ENCODE measurements around the gene AJAP1.
"Not testable (repeated sequence)": the region's sequence is repeated elsewhere in the genome, so short reads cannot be mapped to it uniquely, and the experiment has no call there.

The AJAP1 gene, protein sequence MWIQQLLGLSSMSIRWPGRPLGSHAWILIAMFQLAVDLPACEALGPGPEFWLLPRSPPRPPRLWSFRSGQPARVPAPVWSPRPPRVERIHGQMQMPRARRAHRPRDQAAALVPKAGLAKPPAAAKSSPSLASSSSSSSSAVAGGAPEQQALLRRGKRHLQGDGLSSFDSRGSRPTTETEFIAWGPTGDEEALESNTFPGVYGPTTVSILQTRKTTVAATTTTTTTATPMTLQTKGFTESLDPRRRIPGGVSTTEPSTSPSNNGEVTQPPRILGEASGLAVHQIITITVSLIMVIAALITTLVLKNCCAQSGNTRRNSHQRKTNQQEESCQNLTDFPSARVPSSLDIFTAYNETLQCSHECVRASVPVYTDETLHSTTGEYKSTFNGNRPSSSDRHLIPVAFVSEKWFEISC

DNA sequence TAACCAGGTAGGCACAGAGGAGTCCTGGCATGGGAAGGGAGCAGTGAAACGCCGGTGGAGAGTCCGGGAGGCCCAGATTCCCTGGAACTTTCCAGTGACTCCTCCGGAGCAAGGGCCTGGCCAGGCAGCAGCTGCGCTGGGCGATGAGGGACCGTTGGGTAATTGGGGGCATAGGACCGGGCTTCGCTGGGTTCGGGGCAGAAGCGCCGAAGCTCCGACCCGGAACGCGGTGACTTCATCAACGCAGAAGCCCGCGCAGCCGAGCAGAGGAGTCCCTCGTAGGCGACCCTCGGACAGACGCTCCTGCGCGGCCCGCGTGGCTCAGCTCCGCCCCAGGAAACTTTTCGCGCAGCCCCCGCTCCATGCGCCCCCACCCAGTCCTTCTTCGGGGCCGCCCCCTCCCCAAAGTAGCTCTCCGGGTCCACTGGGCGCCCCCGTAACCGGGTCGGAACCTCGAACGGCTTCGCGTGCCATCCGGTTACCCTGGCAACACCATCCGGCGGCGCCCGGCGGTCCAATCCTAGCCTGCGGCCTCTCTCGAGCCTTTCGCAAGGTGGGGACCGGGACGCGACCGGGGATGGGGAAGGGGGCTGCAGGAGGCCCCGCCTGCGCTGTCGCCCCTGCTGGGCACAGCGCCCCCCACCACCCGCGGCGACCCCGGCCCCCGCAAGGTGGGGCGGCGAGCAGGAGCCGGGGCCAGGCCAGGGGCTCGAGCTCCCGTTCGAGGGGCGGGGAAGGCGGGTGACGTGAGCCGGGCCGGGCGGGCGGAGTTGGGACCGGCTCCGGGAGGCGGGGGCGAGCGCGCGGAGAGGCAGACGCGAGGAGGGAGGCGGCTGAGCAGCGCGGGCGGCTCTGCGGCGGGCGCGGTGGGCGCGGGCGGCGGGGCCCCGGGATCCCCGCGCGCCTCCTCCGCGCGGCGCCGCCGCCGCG is at the start of gene AJAP1:
AJAP1 (plus strand) TSS at position 814 of the 930 bp plus-strand sequence. CDS start 817 bp downstream, outside the sequence.
- no peak for DNase-seq

DNA sequence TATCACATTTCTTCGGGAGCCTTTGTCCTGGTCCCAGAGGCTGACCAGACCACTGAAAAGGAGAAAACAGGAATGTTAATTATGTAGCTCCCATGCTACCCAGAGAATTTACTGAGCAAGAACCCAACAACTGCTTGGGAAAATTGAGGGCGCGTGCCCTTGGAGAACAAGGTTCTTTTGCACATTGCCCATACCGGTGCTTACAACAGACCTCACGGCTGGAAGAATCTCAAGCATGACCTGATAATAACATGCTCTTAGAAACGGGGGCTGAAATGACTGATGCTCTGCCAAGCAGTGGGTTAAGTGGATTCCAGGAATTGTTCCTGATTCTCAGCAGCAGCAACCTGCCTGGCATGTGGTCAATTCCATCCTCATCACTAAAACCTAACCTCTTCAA is 49.3 kb upstream of the AJAP1 start:
- DNase-seq = no peak

DNA sequence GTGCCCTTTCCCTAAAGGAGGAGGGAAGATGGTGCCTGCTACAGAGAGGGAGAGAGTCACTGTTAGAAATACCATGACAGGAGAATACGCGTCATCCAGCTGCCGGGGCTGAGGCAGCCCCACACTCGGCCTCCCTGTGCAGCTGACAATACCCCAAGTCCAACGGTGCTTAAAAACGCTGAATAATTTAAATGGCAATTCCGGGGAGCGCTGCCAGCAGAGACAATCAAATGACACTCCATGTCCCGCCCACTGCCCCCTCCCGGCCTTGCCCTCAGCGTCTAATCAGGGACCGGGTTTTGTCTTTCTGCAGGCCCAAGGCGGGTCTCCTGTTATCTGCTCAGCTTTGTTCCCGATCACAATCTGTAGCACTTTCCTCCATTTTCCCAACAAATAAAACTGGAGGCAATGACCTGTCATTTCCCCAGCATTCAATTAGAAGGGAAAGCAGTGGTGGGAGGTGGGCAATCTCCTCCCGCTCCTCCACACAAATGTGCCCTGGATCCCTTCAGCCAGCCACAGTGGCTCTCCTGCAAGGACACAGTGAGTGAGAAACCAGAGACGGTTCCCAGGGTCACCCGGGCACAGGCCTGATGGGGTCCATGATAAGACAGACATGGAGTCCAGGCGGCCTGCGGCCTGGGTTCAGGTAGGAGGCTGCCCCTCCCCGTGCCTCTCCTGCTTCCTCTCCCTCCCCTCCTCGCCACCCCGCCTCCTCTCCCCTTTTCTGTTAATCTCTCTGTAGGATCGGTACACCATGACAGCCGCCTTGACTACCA is 42.7 kb upstream of the AJAP1 start:
- DNase-seq = no peak

DNA sequence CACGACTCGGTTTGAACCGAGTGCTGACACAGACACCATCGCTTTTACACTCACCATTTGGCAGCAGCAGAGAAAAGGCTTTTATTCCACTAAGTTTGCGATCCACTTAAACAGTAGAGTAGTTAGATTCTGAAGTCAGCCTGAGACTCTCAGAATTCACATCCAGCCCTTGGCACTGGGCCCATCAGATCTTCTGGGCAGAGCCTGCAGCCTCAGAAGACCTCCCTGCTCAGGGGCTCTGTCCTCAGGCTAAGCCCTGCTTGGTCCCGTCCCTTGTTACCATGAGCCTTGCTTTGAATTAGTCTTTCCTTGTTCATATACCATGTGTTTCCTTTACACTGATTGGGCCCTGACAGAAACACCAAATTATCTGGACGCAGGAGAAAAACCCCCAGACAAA is 41.4 kb upstream of the AJAP1 start:
- no peak for DNase-seq

DNA sequence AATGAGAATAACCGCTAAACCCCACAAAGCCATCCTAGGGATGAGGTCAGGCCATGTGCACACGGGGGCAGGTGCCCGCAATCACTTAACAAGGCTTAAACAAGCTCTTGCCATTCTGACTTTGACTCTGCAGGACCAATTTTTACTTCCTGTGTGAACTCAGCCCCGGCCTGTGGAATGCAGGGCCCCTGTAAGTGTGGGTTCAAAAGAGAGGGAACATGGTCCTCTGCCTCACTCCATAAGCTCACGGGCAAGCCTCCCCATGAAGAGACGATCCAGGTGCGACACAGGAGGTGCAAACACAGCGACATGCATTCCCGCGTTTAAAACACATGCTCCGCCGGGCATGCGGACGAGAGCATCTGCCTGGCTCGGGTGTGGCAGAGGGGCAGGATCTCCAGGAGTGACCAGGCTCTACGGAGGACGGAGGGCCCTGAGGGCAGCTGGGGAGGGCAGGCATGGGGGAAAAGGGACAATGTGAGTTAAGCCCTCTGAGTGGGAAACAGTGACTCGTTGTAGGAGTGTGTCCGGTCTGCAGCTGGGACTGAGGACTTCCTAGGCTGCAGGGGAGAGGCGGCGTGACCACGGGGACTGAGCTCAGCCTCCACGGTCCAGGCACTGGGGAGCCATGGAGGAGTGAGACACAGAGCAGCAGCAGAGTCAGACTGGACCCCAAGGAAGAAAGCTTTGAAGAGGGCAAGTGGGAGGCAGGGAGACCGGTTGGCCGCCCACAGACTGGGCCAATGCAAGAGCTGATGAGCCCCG is 40.6 kb upstream of the AJAP1 start:
- DNase-seq = no peak

DNA sequence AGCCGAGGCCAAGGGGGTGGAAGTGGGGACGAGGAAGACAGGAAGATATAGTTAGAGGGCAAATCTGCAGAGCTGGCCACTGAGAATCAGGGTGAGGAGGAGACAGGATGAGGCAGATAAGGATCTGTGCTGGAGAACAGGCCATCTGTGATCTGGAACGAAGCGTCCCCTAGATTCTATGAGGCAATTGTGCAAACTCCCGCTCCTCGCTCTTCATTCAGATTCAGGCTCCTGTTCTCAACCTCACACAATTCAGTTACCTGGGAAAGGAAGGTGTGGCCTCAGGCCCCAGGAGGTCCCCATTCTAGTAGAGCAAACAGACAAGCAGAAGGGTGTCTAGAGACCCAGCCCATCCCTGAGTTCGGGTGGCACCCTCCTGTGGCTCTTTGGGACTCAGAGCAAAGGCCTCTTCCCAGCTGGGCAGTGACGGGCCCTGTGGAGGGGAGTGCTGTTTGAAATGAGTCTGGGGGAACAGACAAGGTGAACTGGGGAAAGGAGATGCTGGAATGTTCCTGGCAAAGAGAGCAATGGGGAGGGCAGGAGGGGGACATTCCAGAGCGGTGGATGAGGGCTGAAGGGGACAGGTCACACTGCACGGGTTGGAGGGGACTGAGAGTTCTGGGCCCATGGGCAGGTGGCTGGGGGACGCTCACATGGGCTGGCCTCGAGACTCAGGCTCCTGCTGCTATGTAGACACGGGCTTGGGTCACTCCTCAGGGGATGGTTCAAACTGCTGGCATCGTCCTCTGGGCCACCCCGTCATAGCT is 39.9 kb upstream of the AJAP1 start:
- no peak for DNase-seq

DNA sequence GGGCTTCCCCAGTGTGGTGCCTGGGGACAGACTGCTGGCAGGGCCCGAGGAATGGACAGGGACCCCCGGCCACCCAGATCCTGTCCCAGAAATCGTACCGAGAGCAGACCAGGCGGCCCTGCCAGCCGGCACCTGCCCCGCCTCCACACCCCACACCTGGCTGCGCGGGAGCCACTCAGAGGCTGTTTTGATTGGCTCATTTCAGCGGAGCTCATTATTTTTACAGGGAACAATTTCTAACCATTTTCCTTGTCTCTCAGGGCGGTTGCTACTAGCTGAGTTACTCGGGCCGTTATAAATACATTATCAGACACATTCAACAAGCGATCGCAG is 39.3 kb upstream of the AJAP1 start:
- no peak for DNase-seq

DNA sequence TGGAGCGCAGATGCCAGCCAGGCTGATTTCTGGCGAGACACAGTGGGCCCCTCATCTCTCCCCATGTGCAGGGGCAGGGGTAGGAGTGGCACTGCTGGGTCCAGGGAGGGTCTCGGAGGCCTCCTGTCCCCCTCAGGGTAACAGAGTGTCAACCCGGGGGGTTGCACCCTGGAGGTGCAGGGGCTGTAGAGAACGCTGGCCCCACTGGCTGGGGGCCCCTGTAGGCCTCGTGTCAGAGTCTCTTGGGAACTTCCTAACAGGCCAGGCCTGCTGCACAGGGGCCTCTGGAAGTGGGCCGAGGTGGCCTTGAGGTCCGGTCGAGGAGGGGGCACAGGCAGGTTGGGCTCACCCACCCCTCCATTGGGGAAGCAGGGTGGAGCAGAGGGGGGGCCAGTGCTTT is 38.9 kb upstream of the AJAP1 start:
- no peak for DNase-seq

DNA sequence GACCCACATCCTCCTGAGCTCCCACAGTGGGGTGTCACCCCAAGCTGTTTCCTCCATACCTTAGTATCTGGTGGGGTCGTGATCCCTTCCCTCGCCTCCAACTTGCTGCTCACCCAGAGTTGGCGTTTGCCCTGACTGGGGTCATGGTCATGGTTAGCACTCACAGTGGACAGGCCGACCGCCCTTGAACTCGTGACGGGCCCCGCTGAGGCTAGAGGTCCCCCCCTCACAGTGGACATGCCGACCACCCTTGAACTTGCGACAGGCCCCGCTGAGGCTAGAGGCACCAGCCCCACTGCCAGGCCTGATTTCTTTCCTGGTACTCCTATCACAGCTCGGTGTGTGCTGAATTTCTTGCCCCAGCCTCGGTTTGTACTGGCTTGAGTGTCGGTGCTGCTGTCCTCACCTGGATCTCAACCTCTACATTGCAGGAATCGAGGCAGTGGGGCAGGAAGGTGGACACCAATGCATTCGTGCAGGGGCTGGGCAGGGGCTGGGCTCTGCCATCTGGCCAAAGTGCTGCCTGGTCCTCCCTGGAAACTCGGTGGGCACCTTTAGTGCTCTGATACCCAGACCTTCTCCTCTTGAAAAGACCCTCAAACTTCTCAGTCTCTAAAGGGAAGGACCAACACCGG is 37.5 kb upstream of the AJAP1 start:
- no peak for DNase-seq

DNA sequence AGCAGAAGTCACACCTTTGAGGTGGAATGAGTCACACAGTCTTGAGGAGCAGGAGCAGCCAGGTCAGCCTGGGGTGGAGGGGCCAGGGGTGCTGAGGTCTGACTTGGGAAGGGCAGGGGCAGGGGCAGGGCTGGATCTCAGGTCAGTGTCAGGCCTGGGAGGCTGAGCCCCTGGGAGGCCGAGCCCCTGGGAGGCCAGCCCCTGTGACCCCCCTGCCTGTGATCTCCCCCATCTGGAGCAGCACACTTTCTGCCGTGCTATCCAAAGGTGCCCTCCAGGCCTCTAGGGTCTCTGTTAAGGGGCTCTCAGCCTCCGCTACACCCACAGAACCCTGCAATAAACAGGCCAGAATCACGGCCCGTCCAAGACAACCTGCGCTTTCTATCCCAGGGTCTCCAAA is 36.9 kb upstream of the AJAP1 start:
- DNase-seq = no peak

DNA sequence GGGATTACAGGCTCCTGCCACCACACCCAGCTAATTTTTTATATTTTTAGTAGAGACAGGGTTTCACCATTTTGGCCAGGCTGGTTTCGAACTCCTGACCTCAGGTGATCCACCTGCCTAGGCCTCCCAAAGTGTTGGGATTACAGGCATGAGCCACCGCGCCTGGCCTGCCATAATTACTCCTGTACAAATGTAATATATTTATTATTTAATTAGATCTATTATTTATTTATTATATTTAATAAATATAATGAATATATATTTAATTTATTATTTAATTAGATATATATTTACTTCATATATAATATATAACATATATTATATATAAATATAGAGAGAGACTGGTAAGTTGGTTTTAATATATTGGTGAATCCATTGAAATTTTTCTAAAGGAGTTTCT is 35.6 kb upstream of the AJAP1 start:
- not testable (repeated sequence) for DNase-seq

DNA sequence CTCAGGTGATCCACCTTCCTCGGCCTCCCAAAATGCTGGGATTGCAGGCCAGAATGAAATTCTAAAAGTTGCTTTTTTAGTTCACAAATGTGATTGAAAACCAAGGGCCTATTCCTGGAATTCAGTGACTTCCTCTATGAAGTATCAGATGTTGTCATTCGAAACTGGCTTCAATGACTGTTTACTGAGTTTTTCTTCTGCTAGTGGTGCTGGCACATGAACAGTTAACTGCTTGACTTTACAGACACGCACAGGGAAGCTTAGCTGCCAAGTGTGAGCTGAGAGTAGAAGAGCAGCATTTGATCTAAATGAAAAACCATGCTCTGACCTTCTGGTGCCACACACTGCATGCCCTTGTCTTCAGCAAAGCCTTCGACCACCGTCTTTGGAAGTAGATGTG is 32.8 kb upstream of the AJAP1 start:
- no peak for DNase-seq

DNA sequence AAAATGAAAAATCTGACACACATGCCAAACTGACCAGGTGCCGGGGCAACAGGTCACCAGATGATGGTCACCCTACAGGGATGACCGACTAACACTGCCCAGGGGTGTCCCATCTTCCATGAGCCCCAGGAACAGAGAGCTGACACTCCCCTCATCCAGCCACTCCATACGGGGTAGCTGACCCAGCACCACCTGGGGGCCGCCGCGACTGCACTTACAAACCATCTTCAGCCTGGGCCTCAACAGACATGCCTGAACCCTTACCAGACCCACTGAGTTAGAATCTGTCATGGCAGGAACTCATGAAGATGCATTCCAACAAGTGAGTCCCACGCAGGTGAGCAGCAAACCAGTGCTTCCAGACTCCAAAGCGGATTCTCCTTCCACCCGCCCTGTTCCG is 31.6 kb upstream of the AJAP1 start:
- no peak for DNase-seq

DNA sequence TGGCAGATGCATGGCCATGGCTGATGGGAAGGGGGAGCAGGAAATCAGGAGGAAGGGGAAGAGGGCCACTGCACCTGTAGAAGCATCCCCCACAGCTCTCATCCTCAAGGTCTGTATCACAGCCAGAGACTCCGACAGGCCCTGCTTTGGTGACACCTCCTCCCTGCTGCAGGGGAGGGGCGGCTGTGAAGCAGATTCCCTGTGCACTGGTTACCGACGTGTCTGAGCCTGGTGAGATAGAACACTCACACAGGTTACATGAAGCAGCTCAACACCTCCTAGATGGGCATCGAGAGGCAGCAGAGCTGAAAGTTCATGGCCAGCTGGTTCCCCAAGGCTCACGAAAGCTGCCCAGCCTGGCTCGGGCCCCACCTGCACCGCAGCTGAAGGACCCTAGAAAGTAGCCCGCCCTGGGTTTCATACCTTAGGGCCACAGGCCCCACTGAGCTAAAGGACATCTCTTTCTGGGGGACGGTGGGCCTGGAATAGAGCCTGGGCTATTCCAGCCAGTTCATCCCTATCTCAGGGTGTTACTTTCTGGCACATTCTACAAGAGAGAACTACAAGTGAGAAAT is 30.2 kb upstream of the AJAP1 start:
- no peak for DNase-seq

DNA sequence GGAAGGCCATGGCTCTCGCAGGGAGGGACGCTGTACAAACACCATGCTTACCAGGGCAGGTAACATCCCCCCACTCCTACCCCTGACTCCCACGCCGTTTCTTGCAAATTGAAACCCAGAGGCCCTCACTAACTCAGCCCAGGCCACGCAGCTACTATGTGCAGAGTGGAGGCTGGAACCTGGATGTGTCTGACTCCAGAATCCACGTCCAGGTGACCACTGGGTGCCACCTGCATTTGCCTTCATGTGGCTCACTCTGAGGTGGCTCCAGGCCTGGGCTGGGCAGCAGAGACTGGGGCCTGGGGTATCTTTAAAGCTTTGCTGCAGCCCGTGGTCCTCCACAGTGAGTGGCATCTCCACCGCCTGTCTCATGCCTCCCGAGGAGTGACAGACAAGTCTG is 29.6 kb upstream of the AJAP1 start:
- no peak for DNase-seq

DNA sequence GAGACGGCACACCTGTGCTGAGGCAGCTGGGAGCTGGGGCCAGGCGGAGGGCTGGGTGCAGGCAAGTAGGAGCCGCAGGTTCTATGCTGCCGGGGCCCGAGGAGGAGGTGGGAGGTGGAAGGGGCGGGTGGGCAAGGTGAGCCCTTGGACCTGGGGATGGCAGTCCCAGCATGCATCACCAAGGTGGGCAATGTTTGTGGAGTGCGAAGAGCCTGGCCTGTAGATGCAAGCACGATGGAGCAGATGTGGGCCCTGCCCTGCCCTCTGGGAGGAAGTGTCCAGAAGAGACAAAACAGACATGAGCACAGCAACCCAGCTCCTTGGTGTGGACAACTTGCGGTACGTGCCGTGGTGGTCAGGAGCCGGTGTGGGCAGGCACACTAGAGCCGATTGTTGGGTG is 28.3 kb upstream of the AJAP1 start:
- no peak for DNase-seq

DNA sequence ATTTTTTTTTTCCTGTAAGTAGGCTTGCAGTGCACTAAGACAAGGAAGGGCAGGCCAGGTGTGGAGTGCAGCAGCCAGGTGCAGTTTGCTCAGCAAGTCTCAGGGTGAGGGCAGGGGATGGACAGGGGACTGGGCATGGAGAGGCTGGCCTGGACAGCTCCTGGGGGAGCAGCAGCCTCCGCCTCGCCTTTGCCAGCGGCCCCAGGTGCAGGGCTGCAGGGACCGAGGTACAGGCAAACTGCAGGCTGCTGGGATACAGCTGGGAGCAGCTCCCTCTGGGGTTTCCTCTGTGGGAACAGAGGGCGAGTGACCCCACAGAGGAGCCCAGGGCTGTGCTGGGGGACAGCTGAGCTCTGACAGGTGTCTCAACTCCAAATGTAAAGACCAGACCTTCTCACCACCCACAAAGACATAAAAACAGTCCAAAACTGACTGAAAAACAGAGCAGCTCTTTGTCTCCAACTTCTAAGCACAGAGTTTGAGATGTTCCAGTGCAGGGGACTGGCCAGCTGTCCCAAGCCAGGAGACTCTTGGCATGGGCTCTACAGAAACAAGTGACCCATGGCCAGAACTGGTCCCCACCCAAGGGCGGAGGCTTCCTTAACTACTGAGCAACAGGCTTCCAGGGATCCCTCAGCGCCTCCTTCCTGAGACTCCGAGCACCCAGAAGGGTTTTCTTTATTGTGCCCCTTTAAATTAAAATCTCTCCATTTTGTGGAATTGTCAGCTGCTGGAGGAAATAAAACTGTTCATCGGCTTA is 27.7 kb upstream of the AJAP1 start:
- DNase-seq = no peak

DNA sequence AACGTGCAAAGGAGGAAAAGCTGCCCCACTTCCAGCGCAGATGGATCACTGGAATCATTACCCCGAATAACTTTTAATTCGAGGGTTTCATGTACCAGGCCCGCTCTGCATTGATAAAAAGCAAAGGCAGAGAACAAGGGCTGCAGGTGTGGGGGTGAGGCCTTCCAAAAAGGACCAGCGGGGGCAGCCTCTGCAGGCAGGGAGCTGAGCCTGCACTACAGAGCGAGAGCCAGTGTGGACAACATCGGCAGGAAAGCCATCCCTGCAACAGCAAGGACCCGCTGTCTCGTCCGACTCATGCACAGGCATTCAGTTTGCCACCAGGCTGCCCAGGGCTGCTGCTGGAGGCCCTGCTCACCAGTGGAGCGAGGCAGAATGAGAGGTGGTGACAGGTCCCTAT is 27.1 kb upstream of the AJAP1 start:
- no peak for DNase-seq

DNA sequence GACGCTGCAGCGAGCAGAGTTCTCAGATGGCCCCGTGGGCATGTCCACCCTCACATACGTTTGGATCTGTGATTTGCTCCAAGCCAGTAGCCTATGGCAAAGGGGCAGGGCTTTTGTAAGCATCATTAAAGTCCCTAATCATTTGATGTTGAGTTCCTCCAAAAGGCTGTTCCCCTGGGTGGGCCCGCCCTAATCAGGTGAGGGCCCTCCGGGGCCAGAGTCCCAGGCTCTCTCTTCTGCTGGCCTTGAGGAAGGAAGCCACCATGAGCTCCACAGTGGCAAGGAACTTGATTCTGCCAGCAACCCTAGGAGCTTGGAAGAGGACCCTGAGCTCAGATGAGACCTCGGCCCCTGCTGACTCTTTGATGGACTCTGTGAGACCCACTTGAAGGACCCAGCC is 25.4 kb upstream of the AJAP1 start:
- DNase-seq = no peak

DNA sequence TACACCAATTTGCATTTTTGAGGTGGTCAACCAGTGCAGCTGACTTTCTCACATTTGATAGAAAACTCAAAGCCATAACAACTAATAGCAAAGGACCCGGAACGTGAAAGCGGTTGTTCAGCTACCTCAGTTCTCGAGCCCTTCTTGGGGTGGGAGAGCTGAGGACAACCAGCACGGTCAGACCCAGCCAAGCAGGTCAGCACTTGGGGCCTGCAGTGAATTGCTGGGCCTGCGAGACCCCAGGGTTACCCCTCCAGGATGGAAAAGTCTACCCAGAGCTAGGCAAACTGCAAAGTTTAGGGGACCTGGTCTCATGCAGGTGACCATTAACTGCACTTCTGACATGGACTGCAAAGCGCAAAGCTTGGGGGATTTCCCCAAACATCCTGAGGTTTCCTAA is 23.8 kb upstream of the AJAP1 start:
- DNase-seq = no peak
